AG20443 (cell line): ENCODE measurements around the gene FAM53A.
A peak's percentile ranks its signal among the peaks of the same experiment; 100 is the strongest.
"Not testable (repeated sequence)": the region's sequence is repeated elsewhere in the genome, so short reads cannot be mapped to it uniquely, and the experiment has no call there.

Experiments
- DNase-seq: peaks from one replicate; pipeline ENCODE4 v3.0.0; 2012; ENCODE audit warnings: low spot score, mixed read lengths

The FAM53A gene

DNA sequence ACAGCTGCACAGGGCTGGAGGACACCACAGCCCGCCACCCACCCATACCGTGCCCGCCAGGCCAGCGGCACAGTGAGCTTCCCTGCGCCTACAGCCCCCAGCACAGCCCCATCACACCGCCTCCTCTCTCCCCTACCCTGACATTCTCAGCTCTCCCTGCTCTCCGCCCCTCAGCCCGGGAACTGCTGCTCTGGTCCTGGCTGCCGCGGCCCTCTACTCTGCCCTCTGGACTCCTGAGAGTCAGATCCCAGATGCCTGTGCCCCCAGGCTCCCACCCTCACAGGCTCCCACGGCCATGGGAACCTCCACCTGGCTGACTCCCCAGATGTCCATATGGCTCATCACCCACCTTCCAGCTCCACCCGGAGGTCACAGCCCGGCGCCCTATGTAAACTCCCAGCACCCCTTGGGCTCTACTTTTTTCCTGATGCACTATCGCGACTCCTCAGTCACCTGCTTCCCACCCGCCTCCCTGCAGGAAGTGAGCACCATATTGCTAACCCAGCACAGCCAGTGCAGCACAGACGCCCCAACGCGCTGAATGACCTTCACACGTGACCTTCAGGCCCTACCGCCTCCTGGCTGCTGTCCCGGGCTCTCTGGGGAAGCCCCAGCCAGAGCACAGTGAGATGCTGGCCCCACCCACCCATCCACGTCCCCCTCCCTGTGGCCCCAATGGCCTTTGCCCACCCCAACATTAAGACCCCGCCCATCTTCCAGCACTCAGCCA lies 23.0 kb downstream of the FAM53A start:
- no peak for DNase-seq

DNA sequence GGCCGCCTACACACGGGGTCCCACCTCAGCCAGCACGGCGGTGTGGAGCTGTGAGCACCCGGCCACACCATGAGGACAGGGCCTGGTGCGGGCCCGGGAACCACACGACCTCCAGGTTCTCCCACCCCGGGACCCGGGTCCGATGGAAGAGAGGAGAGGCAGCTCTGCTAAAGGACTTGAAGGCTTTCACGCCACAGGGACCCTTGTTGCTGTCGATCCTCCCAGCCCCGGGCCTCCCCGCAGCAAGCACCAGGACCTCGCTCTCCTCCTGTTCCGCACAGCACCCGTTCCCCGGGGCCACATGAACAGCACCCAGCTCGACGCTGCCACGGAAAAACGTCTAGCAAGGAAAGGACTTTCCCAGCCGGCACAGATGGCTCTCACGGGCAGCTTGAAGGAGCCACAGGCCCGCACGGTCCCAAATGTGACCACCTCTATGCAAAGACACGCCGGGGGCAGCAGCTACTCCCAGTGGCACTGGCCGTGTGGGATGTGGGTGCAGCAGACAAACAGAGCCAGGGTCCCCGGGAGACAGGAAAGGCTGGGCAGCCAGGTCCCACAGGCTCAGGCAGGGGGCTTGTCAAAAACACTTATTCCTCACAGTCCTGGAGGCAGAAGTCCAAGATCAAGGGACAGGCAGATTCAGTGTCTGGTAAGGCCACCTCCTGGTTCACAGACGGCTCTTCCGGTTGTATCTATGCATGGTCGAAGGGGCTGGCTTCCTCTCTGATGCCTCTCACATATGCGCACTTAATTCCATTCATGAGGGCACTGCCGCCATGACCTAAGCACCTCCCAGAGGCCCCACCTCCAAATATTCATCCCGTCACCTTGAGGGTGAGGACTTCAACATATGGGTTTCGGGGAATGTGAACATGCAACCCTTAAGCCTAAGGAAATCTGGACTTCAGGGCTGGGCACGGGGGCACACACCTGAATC lies 24.7 kb downstream of the FAM53A start:
- no peak for DNase-seq

DNA sequence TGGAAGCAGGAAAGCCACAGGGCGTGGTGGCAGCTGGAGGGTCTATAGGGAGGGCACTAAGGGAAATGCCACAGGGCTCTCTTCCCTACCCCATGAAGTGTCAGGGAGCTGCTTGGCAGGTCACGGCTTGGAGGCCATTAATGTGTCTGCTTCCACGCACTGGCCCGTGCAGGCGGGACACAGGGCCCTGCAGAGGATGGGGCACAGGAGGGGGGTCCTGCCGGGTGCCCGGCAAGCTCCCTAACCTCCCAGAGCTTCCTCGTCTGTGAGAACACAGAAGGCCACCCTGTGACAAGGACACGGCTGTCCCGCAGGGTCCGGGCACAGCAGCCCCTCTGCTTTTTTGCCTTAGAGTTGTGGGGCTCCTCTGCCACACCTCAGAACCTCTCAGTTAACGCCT lies 25.5 kb downstream of the FAM53A start:
- no peak for DNase-seq

DNA sequence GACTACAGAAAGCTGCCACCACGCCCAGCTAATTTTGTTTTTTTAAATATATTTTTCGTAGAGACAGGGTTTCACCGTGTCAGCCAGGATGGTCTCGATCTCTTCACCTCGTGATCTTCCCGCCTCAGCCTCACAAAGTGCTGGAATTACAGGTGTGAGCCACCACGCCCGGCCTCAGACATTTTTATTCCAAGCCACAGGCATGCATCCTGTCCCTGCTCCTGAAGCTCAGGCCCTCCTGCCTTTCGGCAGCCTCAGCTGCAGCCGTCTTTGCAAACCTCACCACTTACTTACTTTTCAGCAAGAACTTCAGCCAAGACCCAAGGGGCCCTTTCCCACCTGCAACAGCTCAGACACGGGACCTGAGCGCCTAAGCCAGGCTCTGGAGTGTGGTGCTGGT lies 26.0 kb downstream of the FAM53A start:
- DNase-seq: no peak

DNA sequence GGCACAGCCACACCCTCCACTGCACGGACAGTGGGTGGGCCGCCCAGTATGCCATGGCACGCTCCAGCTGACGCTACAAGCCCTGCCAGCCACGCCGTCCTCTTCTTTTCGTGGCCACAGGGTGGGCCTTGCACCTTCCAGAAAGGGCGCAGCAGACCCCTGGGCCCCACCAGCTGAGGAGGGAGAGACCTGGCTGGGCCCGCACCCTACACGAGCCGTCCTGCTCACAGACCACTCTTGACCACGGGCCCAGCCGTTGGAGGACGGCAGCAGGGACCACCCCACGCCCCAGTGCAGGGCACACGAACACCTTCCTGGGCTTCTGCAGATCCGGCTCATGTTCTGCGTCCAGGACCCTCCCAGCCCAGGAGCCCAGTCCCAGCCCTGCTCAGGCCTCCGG lies 27.1 kb downstream of the FAM53A start:
- DNase-seq: no peak

DNA sequence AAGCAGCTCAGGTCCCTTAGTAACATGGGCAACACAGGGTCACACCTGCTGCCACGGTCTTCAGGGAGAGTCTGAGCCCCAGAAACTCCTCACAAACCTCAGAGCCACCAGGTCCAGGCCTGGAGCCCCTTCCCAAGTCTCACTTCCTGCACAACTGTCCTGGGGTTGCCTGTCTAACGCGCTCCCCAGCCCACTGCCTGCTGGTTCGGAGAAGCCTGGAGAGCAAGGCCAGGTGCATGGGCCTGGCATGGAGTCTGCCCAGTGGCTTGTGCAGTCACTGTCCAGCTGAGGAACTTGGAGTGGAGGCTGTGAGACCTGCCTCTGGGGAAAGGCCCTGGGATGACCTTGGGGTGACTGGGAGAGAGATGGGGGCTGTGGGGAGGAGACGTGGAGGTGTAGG lies 28.0 kb downstream of the FAM53A start:
- no peak for DNase-seq

DNA sequence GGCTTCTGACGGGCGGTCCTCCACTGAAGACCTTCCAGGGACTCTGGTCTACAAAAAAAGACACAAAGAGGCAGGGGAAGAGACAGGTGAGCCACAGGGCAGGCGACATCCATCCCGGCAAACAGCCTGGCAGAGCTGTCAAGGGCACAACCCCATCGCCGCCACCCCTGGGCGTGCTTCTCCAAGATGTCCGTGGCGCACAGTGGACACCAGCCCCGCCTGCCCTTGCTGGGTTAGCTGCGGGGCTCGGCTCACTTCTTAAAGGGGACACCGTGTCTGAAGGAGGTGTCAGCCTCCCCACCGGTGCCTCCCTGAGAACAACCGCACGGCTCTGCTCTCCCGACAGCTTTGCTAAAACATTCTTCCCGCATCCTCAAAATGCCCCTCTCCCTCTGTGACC lies 28.4 kb downstream of the FAM53A start:
- DNase-seq: no peak

DNA sequence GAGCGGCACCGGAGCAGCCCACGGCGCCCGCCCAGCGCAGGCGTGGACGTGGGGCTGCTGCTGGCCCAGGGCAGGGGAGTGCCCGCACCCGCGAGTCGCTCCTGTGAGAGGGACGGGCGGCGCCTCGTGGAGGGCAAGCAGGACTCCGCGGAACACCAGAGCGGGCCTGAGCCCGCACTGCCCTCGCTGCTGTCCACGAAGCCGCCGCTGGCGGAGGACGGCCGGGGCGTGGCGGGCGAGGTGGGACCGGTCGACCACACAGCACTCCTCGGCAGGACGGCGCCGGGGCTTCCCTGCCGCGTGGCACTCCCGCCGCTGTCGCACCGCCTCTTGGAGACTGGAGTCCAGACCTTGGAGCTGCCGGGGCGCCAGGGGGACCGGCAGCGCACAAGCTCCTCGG lies 29.0 kb downstream of the FAM53A start:
- DNase-seq: no peak

DNA sequence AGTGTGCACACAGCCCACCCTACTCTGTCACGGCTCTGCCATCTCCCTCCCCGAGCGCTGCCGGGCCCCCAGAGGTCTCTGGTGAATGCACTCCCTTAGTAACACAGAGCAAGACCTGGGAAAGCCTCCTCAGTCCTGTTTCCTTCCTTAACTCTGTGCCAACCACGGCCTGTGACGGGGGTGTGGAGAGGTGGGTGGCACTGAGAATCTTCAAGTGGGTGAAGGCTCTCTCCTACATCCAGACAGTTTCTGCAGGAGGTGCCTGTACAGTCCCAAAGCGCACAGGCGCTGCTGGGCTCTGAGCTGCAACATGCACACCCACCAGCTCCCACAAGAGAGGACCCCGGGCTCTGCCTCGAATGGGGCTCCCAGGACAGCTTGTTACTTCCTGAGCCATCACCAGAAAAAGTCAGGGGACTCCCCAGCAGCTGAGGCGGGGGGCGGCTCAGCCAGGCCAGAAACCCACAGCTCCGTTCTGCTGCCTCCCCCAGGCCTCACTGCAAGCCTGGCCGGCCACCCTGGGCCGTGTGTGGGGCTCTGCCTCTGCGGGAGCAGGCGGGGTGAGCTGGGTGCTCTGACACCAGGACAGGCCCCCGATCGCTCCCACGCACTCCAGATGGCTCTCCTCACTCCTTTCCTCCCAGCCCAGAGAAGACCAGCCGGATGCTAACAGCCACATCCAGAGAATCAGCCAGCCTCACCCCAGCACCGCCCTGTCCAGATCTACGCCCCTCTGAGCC lies 29.7 kb downstream of the FAM53A start:
- DNase-seq: no peak

DNA sequence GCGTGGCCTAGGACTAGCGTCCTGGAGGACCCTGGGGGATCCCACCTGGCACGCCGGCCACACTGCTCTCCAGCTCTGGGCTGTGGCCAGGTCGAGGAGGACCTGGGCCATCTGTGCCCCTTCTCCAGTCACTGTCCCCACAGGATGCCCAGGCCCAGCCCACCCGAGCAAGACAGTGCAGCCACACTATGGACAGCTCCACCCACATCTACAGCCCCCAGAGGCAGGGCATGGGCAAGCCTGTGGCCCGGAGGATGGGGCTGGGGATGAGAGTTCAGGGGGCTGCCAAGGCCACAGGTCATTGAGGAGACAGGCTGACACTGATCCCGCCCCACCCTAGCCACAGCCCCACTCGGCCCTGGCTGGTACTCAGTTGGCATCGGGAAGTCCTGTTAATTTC lies 30.3 kb downstream of the FAM53A start:
- no peak for DNase-seq

DNA sequence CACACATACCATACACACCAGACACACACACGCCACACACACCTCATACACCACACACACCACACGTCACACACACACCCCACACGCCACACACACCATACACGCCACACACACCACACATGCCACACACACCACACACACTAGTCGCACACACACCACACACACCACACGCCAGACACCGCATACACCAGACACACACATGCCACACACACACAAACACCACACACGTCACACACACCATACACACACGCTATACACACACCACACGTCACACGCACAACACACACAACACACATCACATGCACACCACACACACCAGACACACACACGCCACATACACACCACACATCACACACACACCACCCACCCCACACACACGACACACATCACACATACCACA lies 32.0 kb downstream of the FAM53A start:
- no peak for DNase-seq

DNA sequence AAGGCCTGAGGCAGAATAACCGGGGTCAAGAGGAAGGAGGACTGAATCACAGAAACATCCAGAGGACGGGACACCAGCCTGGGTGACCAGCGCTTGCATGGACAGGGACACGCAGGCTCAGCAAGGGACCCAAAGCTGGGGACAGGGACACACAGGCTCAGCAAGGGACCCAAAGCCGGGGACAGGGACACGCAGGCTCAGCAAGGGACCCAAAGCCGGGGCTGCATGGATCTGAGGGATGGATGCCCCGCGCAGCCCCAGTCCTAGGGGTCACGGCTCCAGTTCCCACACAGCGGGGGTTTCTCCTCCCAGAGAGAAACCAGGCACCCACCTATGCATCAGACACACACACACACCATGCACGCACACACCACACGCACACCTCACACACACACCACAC lies 32.5 kb downstream of the FAM53A start:
- DNase-seq: no peak

DNA sequence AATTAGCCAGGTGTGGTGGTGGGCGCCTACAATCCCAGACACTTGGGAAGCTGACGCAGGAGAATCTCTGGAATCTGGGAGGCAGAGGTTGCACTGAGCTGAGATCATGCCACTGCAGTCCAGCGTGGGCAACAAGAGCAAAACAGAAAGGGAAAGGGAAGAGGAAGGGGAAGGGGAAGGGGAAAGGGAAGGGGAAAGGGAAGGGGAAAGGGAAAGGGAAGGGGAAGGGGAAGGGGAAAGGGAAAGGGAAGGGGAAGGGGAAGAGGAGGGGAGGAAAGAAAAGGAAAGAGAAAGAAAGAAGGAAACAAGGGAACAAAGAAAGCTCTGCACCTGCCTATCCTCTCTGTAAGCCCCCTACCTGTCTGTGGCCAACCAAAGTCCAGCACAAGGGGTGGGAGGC lies 35.2 kb downstream of the FAM53A start:
- DNase-seq: no peak

DNA sequence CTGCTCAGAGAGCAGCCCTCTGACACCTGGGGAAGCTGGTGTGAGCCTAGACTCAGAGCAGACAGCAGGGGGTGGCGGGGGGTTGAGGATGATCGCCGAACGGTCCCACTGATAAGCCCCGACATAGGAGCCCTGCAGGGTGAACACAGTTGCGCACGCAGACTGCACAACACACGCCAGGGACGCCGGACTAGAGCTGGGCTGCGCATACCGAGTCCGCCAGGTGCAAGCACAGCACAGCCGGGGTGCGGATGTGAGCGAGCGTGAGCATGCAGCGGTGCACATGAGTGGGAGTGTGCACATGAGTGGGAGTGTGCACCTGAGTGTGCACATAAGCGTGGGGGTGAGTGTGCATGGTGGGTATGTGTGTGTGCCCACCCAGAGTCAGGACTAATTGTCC lies 36.7 kb downstream of the FAM53A start:
- DNase-seq: no peak

DNA sequence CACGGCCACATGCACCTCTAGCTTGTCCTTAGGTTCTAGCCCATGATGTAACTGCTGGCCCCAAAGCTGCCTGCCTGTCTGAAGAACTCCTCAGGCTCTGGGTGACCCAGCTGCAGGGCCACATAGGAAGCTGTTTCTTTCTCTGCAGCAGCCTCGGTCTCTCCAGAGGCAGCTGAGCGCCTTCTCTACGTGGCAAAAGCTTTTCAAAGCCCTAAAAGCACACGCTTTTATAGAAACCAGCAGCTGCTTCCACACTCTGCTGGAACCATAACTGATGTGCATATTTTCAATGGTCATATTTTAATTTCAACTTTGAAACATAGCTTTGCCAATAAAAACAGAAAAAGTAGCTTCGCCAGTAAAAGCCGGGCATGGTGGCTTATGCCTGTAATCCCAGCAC lies 37.4 kb downstream of the FAM53A start:
- DNase-seq: no peak

DNA sequence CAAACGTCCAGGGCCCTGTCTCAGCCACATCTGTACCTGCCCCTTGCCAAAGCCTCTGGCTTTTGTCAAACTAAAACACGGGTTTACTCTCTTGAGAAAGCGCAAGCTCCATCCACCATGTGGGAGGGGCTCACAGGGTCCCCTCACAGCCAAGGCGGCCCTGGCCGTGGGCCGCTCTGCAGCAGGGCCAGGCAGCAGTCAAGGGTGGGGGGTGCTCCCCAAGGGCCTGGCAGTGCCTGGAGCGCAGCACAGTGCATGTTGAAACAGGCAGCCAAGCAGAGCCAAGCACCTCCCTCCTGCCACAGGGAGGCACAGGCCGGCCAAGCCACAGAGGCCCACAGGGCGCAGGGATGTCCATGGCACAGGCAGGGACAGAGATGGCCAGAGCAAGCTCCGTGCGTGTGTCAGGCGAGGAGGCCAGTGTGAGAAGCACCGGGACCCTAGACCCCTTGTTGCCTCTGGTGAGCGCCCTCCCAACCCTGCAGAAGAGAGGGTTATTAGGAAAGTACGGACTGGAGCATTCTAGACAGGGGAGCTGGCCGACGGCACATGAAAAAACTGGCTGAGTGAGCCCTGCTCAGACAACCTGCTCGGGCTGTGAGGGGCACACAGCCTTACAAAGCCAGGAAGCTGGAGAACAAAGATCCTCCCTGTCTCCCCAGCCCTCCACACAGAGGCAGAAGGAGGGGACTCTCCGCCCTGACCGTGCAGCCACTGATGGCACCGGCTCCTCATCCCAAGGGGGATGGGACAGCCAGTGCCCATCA lies 39.0 kb downstream of the FAM53A start:
- DNase-seq: peak; percentile 82

DNA sequence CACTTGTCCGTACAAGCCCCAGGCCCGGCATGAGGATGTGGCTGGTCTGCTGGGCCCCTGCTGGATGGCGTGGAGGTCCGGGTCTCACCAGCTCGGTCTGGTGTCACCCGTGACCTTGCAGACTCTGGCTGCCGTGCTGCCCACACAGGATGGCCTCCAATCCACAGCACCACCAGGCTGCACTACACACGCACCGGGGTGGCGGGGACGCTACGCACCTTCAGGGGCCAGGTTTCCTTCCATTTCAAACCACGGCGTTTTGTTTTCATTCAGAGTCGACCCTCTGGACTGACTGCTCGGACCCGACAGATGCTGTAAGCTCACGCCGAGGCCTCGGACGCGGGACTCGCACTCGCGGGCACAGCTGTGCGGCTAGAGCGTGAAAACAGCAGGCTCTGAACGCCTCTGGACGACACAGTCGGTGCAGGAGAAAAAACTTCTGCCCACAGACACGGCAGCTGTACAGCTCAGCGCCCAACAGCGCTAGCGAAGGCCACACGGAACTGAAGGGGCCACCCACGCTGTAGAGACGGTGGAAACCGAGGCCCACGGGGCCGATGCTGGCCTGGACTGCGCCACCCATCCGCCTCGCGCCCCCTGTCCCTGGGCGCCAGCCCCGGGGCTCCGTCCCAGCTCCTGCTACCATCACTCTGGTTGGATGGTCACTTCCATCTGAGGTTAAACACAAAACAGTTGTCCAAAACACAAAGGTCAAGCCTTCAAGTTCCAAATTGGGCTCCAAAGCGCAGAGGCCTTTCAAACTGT lies 40.0 kb downstream of the FAM53A start:
- DNase-seq: no peak

DNA sequence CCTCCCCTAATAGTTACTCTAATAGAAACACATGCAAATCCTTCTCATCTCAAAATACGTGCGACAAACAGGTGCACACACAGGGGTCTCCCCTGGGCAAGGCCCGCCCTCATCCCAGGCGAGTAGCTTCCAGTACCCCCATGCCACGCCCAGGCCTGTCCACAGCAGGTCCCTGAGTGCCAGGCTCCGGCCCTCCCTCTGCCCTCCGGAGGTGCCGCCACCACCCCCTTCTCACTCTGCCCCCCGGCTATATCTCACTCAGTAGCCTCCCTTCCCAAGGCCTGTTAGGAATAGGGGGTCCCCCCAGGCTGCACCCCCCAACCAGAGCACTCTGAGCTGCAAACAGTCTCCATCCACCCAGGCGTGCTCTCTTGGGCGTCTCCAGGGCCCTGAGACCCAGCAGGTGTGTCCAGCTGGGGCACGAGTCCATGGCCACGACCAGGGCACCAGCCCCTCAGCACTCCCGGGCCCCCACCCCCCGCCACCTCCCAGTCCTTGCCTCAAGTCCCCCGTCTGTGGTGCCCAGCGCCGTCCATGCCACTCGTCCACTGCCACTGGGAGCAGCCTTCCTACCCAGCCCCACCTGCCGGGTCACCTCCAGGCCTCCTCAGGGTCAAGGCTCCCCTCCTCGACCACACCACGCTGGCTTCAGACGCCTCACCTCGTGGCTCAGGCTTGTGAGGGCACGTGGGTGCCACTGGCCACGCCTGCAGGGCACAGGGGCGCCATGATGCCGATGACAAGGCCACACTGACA lies 41.7 kb downstream of the FAM53A start:
- DNase-seq: no peak

DNA sequence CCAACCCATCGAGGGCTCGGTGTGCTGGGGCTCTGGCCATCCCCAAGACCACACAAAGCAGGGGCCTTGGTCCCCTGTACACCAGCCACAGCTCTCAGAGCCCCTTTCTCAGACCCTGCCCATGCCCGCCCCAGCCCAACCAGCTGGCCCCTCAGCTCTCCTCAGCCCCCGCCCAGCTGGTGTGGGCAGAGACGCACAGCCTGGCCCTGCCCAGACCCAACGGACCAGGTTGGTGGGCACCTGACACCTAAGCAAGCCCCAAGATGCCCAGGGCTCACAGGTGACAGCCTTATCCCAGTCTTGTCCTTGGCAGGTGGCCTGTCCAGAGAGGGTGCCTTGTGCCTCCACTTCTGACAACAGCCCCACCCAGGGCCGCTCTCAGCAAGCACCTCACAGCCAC lies 42.4 kb downstream of the FAM53A start:
- DNase-seq: no peak

DNA sequence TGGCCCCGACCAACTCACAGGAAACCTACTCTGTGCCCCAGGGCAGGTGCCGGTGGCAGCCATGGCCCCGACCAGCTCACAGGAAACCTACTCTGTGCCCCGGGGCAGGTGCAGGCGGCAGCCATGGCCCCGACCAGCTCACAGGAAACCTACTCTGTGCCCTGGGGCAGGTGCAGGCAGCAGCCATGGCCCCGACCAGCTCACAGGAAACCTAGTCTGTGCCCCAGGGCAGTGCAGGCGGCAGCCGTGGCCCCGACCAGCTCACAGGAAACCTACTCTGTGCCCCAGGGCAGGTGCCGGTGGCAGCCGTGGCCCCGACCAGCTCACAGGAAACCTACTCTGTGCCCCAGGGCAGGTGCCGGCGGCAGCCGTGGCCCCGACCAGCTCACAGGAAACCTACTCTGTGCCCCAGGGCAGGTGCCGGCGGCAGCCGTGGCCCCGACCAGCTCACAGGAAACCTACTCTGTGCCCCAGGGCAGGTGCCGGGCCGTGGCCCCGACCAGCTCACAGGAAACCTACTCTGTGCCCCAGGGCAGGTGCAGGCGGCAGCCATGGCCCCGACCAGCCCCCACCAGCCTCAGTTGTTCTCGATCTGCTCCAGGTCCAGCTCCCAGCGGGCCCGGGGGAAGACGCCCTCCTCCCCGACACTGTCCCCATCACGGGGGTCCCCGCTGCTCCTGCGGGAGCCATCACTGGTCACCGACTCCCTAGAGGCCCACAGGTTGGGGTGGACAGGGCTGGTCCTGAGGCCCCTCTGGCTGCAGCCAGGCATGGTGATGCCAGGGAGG lies 43.2 kb downstream of the FAM53A start:
- DNase-seq: not testable (repeated sequence)
